Loucy (cell line): ENCODE results near the gene SPANXN5.

ENCODE experiments used
- CTCF ChIP-seq: fragments of 200-600 bp; sonication (generic); conservative IDR thresholded peaks from 2 replicates; pipeline ENCODE4 v1.5.1; 2014; ENCODE audit warnings: mild to moderate bottlenecking, antibody characterized with exemption, low read length
- EZH2phosphoT487 ChIP-seq: fragments of 200-600 bp; IDR thresholded peaks from 2 replicates; pipeline ENCODE4 v1.6.1; 2018; ENCODE audit warnings: antibody characterized with exemption, mild to moderate bottlenecking, moderate library complexity, borderline replicate concordance

- TF ChIP-seq CTCF (no peak), EZH2phosphoT487 (no peak)
Measured at GRCh38 chrX:52830551-52830950, 33.3 kb upstream of the SPANXN5 start.
